PFSK-1 (cell line): Measurements from ENCODE around the gene DPT.

ENCODE experiments used
- FOXP2 ChIP-seq: optimal IDR thresholded peaks from 2 replicates; pipeline ENCODE3; 2011; ENCODE audit warnings: borderline replicate concordance, control low read depth, inconsistent platforms; ENCODE audit not compliant: insufficient read depth; ENCODE audit errors: extremely low read length, extremely low read depth
- POLR2AphosphoS5 ChIP-seq: IDR thresholded peaks from 2 replicates; pipeline ENCODE4 v1.6.1; 2012; ENCODE audit warnings: low read depth, mild to moderate bottlenecking, control low read depth, low read length, moderate library complexity
- SIN3A ChIP-seq: IDR thresholded peaks from 2 replicates; pipeline ENCODE4 v1.6.1; 2012; ENCODE audit warnings: mild to moderate bottlenecking, low read length, moderate library complexity, borderline replicate concordance; ENCODE audit not compliant: insufficient read depth
- TAF1 ChIP-seq: IDR thresholded peaks from 2 replicates; pipeline ENCODE4 v1.6.1; 2012; ENCODE audit warnings: low read length, control low read depth, borderline replicate concordance; ENCODE audit not compliant: insufficient read depth
- TF ChIP-seq, protein P1 (sequence below), 2 experiments: IDR thresholded peaks; 2 replicates each; pipeline versions ENCODE4 v1.6.1 to v1.8.0; 2011 to 2012; ENCODE audit warnings: low read depth in 2 of 2, low read length in 2 of 2, control low read depth in 1 of 2, inconsistent platforms in 1 of 2, mild to moderate bottlenecking in 1 of 2, moderate library complexity in 1 of 2; ENCODE audit not compliant: insufficient read depth in 1 of 2

DPT gene

DNA sequence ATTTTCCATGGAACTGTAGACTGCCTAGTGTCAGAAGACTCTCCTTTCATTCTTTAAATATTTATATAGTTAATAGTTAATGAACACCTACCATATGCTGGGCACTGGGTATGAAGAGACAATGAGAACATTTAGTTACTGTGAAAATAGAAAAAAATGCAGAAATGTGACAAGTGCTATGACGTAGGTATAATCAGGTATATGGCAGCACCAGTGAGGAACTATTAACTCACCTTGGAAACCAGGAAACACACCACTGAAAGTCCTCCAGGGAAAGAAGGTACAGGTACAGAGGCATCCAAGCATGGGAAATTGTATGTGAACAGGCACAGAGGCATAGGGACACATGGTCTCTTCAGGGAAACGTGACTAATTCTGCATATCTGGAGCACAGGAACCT, 42.3 kb downstream of the DPT start:
- TF ChIP-seq, protein P1, sequence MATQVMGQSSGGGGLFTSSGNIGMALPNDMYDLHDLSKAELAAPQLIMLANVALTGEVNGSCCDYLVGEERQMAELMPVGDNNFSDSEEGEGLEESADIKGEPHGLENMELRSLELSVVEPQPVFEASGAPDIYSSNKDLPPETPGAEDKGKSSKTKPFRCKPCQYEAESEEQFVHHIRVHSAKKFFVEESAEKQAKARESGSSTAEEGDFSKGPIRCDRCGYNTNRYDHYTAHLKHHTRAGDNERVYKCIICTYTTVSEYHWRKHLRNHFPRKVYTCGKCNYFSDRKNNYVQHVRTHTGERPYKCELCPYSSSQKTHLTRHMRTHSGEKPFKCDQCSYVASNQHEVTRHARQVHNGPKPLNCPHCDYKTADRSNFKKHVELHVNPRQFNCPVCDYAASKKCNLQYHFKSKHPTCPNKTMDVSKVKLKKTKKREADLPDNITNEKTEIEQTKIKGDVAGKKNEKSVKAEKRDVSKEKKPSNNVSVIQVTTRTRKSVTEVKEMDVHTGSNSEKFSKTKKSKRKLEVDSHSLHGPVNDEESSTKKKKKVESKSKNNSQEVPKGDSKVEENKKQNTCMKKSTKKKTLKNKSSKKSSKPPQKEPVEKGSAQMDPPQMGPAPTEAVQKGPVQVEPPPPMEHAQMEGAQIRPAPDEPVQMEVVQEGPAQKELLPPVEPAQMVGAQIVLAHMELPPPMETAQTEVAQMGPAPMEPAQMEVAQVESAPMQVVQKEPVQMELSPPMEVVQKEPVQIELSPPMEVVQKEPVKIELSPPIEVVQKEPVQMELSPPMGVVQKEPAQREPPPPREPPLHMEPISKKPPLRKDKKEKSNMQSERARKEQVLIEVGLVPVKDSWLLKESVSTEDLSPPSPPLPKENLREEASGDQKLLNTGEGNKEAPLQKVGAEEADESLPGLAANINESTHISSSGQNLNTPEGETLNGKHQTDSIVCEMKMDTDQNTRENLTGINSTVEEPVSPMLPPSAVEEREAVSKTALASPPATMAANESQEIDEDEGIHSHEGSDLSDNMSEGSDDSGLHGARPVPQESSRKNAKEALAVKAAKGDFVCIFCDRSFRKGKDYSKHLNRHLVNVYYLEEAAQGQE (IDR thresholded peaks at IDR 0.05; ENCODE audit: insufficient read depth in 1 of 2, low read depth in 2 of 2, low read length in 2 of 2), result no peak
- no peak for TF ChIP-seq SIN3A
- TF ChIP-seq POLR2AphosphoS5, result no peak
- no peak for TF ChIP-seq FOXP2
- no peak for TF ChIP-seq TAF1

DNA sequence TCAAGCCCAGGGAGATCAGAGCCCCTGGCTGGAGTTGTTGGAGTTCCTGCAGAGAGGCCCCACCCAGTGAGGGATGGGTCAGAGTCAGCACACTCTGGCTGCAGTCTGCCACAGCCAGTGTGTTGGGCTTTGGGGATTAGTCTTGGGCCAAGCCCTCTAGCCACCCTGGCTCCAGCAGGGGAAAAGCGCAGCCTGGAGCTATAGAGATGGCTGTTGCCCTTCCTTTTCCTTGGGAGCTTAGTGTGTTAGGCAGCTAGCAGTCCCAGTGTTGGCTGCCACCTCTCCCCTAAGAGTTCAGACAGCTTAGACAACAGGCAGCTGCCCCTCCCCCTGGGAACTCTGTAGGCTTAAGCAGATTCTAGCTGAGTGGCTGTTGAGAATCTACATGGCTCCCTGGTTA, 45.1 kb downstream of the DPT start:
- TF ChIP-seq, protein P1 (IDR thresholded peaks at IDR 0.05; ENCODE audit: insufficient read depth in 1 of 2, low read depth in 2 of 2, low read length in 2 of 2), result no peak
- no peak for TF ChIP-seq POLR2AphosphoS5

DNA sequence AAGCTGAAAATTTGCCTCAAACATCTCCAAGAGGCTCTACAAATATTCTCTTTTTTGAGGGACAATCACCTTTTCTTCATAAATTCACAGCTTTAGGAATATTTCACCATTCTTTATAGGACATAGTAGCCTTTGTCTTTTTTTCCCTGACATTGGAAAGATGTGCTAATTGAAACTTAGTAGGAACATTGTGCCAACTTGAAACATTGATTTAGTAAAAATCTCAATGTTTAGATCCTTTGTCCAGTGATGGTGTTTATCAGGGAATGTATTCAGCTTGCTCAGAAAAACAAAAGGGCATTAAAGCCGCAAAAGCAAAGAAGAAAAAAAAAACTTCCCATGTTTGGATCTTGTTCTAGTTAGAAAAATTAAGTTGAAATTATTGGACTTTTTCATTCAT, 52.1 kb downstream of the DPT start:
- TF ChIP-seq TAF1, result no peak
- TF ChIP-seq SIN3A, result no peak
- TF ChIP-seq FOXP2, result no peak
- TF ChIP-seq, protein P1 (IDR thresholded peaks at IDR 0.05; ENCODE audit: insufficient read depth in 1 of 2, low read depth in 2 of 2, low read length in 2 of 2), result no peak
- TF ChIP-seq POLR2AphosphoS5, result no peak

DNA sequence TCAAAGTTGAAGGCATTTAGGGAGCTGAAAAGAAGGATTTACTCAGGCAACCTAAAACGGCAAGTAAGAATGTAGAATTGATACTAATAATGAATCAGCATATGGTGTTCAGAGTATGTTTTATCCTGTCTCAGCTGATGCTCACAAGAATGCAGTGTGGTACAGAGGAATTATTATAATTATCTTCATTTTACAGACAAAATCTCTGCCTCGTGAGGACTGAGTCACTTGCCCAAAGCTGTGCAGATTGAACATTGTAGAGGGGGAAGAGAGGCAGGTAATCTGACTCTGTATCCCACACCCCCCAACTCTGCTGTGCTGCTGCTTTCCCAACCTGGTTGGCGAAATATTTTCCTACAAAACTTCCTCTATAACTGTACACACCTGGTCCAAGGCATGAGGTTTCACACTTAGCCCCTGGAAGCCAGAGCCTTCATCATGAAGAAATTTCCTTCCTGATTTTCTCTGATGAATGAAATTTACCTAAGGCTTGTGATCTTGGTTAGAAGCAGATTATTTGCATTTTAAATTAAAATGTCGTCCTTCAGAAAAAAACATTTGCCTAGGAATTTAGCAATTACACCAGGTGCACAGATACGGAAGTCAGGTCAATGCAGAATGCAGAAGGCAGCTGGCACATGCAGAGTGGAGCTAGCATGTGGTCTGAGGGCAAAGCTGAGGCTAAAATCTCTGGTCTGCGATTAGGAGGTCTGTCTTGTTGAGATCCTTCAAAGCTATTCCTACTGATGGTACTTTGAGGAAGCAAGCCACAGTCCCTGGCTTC, 52.8 kb downstream of the DPT start:
- TF ChIP-seq POLR2AphosphoS5 (no peak), SIN3A (no peak), FOXP2 (no peak), TAF1 (no peak)
- TF ChIP-seq, protein P1 (IDR thresholded peaks at IDR 0.05; ENCODE audit: insufficient read depth in 1 of 2, low read depth in 2 of 2, low read length in 2 of 2), result no peak
